ENCODE results near the gene SLC22A31. TPM values are rescaled to one million over a fixed set of nuclear protein-coding genes. Genes with fewer than 3 reads are reported as not detected.

SLC22A31 gene
- total RNA-seq, 2 experiments from 2014 or later, result not detected

GRCh38 chr16:89169778-89170177 is 30.6 kb downstream of the SLC22A31 start:
- intact Hi-C loops (cut with micrococcal nuclease; ENCODE audit: unreplicated experiment), result loop anchor here (2.0 to 5.0 kb wide), 4 partner anchors 23 to 432 kb away; partner anchors contain the start of gene ZNF778
- TF ChIP-seq, protein P1, sequence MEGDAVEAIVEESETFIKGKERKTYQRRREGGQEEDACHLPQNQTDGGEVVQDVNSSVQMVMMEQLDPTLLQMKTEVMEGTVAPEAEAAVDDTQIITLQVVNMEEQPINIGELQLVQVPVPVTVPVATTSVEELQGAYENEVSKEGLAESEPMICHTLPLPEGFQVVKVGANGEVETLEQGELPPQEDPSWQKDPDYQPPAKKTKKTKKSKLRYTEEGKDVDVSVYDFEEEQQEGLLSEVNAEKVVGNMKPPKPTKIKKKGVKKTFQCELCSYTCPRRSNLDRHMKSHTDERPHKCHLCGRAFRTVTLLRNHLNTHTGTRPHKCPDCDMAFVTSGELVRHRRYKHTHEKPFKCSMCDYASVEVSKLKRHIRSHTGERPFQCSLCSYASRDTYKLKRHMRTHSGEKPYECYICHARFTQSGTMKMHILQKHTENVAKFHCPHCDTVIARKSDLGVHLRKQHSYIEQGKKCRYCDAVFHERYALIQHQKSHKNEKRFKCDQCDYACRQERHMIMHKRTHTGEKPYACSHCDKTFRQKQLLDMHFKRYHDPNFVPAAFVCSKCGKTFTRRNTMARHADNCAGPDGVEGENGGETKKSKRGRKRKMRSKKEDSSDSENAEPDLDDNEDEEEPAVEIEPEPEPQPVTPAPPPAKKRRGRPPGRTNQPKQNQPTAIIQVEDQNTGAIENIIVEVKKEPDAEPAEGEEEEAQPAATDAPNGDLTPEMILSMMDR (conservative IDR thresholded peaks at IDR 0.05; ENCODE audit: low read length), result no peak
- TF ChIP-seq EZH2phosphoT487 (IDR thresholded peaks at IDR 0.05; ENCODE audit: borderline replicate concordance, low read depth, low read length), result no peak
- no peak overlapping the region for H2AFZ ChIP-seq (ENCODE audit: low read length)
- H3K4me3 ChIP-seq (ENCODE audit: low read depth, low read length, poor library complexity, severe bottlenecking), result no peak overlapping the region
- H3K9me3 ChIP-seq (ENCODE audit: low read length), result no peaks in the 10 kb centered on the region
- no peaks in the 10 kb centered on the region for H3K36me3 ChIP-seq (ENCODE audit: insufficient read depth, low read length)
- no peaks in the 10 kb centered on the region for H3K9me2 ChIP-seq (ENCODE audit: insufficient read depth, low read length)
- H3K27ac ChIP-seq (ENCODE audit: low read depth, low read length, poor library complexity, severe bottlenecking), result no peak overlapping the region
- no peaks in the 10 kb centered on the region for H4K20me1 ChIP-seq (ENCODE audit: insufficient read depth, low read length)
- no TSS peak for BruUV-seq (replicated peaks)
- no peak overlapping the region for H3K4me2 ChIP-seq (ENCODE audit: low read length)
- ChIA-PET POLR2A (no interaction called here), CTCF (ENCODE audit: unreplicated experiment) (no interaction called here)
- no peaks in the 10 kb centered on the region for H3K79me2 ChIP-seq (ENCODE audit: insufficient read depth, low read depth, low read length)
- no peak for DNase-seq (ENCODE audit: low spot score)
- H3K4me1 ChIP-seq (ENCODE audit: insufficient read depth, low read length, poor library complexity, severe bottlenecking), result peaks cover 25% of the 10 kb centered on the region

DNA sequence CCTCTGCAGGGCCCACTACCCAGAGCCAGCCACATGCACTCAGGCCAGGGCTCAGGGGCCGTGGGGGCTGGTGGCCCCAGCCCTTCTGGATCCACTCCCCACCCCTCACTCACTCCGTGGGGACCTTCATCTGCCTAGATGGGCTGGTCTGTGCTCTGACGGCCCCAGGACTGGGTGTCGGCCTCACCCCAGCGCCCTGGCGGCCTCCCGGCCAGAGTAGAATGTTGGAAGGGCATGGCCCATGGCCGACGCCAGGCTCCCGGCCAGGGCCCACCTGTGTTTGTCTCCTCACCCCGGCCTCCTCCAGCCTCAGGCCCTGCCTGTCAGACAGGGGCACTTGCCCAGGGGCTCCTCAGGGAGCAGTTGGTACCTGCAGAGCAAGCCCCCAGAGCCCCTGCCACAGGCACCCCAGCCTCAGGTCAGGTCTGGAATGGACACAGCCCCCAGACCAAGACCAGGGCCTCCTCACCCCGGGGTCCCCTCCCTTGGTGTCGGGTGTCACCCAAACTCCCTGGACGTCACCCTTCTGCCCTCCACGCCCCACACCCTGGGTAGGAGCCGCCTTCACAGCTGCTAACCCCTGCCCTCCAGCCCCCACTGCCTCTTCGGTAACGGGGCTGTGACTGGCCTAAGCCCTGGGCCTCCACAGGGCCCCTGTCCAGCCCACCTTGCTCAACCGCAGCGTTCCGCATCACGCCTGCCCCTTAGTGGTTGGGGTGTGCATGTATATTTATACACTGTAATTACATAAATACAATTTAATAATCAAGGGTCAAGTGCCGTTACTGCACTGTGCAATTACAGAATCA is 31.8 kb downstream of the SLC22A31 start:
- Histone ChIP-seq H4K20me1 (ENCODE audit: insufficient read depth, low read length) (no peaks in the 10 kb centered on the region), H3K4me3 (ENCODE audit: low read depth, low read length, poor library complexity, severe bottlenecking) (no peak overlapping the region), H3K9me3 (ENCODE audit: low read length) (no peaks in the 10 kb centered on the region), H2AFZ (ENCODE audit: low read length) (no peak overlapping the region), H3K36me3 (ENCODE audit: insufficient read depth, low read length) (no peaks in the 10 kb centered on the region), H3K79me2 (ENCODE audit: insufficient read depth, low read depth, low read length) (no peaks in the 10 kb centered on the region), H3K4me2 (ENCODE audit: low read length) (no peak overlapping the region), H3K4me1 (ENCODE audit: insufficient read depth, low read length, poor library complexity, severe bottlenecking) (peaks cover 25% of the 10 kb centered on the region), H3K9me2 (ENCODE audit: insufficient read depth, low read length) (no peaks in the 10 kb centered on the region), H3K27ac (ENCODE audit: low read depth, low read length, poor library complexity, severe bottlenecking) (no peak overlapping the region)
- ChIA-PET POLR2A (no interaction called here), CTCF (ENCODE audit: unreplicated experiment) (interaction anchor here (0.6 kb wide), 2 partner anchors 232 to 311 kb away, joined by 3 read pairs; no protein-coding TSS in a partner anchor)
- no TSS peak for BruUV-seq (replicated peaks)
- no peak for TF ChIP-seq EZH2phosphoT487 (IDR thresholded peaks at IDR 0.05; ENCODE audit: borderline replicate concordance, low read depth, low read length)
- TF ChIP-seq, protein P1 (conservative IDR thresholded peaks at IDR 0.05; ENCODE audit: low read length), result peak; percentile 70
- intact Hi-C loops (cut with micrococcal nuclease; ENCODE audit: unreplicated experiment), result loop anchor here (5.0 kb wide), 1 partner anchor 71 kb away; no protein-coding TSS in a partner anchor
- DNase-seq (ENCODE audit: low spot score), result peak; percentile 49
